Measurements from ENCODE around the gene AKAP8L. TPM values are rescaled to one million over a fixed set of nuclear protein-coding genes. Genes with fewer than 3 reads are reported as not detected.

Gene AKAP8L
- total and polyA plus RNA-seq, 8 donors: 32.7 to 239 (median 52.6) TPM

DNA sequence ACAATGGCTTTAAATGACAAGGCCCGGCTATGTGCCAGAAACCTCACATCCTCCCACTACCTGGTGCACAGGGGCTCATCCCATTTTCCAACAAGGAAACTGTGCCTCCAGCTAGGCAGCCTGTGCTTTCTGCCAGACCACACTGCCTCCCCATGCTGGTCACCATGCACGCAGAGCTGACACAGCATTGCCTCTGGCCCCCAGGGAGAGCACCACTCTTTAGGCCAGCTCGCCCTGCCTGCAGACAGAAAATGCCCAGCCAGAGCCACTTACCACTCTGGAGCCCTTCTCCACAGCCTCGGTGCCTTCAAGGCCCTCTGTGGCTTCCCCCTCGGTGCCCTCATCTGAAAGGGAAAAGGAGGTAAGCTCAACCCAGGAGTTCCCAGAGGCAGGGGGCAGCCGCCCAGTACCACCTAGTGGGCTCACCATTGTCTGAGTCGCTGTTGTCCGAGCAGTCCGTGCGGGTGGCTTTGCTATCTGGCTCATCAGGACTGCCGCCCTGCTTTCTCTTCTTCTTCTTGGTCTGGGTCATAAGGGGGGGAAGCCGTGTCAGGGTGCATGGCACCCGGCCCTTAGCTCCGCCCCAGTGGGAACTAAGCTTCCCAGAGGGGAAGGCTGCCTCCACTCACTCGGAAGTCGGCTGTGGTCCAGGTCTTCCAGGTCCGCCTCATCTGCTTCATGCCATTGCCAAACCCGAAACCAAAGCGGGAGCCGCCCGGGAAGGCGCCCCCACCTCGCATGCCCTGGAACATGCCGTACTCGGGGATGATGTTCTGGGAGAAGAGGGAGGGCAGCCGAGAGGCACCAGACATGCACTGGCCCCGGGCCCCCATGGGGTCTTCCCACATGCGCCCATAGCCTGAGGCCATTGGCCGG, 18.0 kb downstream of the AKAP8L start:
- TF ChIP-seq, protein P1, sequence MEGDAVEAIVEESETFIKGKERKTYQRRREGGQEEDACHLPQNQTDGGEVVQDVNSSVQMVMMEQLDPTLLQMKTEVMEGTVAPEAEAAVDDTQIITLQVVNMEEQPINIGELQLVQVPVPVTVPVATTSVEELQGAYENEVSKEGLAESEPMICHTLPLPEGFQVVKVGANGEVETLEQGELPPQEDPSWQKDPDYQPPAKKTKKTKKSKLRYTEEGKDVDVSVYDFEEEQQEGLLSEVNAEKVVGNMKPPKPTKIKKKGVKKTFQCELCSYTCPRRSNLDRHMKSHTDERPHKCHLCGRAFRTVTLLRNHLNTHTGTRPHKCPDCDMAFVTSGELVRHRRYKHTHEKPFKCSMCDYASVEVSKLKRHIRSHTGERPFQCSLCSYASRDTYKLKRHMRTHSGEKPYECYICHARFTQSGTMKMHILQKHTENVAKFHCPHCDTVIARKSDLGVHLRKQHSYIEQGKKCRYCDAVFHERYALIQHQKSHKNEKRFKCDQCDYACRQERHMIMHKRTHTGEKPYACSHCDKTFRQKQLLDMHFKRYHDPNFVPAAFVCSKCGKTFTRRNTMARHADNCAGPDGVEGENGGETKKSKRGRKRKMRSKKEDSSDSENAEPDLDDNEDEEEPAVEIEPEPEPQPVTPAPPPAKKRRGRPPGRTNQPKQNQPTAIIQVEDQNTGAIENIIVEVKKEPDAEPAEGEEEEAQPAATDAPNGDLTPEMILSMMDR (IDR thresholded peaks at IDR 0.05): no peak
- no peak overlapping the region for H3K27ac ChIP-seq
- no peaks in the 10 kb centered on the region for H3K27me3 ChIP-seq
- FAIRE-seq (no peak), DNase-seq (peak in 1 of 6 donors; percentile 26), ATAC-seq (no peak)
- intact Hi-C loops (cut with DNase I): no loop called here
- peaks cover 4 to 51% (median 42%) of the 10 kb centered on the region in 3 donors for H3K36me3 ChIP-seq
- H3K9me3 ChIP-seq: no peaks in the 10 kb centered on the region
- no peak overlapping the region for H3K4me3 ChIP-seq
- peaks cover 0 to 6% (median 5%) of the 10 kb centered on the region in 3 donors for H3K4me1 ChIP-seq
- WGBS, 2 donors: 88 to 90% methylated on average over 25 to 29 of the region's 29 CpGs

DNA sequence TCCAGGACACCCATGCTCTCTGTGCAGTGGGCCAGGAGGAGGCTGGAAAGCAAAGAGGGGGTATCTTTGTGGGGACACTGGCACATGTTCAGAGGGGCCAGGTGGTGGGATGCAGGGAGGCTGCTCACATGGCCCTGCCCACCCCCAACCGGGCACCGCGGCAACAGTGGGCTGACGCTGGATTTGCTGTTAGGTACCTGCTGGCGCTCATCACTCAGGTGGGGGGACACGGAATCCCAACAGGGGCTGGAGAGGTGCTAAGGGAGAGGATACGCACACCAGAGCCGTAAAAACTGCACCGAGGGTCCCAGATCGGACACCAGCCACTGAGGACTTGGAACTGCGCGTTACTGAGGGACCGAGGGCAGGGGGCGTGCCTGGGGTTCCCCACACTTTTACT, 19.2 kb downstream of the AKAP8L start:
- no peak for FAIRE-seq
- 95 to 97% methylated on average over 14 of the region's 14 CpGs for WGBS, 2 donors

DNA sequence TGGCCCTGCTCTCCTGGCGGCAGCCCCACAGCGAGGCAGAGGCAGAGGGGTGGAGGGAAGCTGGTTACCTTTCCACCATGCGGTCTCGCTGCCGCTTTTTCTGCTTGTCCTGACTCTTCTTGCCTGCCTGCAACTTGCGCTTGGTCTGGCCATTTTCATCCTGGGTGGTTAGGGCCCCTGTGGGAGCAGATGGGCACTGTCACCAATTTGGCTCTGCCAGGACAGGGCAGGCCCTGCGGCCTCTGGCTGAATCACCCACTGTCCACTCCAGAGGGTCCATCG, 19.6 kb downstream of the AKAP8L start:
- Histone ChIP-seq H3K9me3 (no peaks in the 10 kb centered on the region), H3K36me3 (peaks cover 8 to 51% (median 42%) of the 10 kb centered on the region in 3 donors), H3K4me3 (no peak overlapping the region), H3K4me1 (no peaks in the 10 kb centered on the region), H3K27ac (no peak overlapping the region), H3K27me3 (no peaks in the 10 kb centered on the region)
- ATAC-seq (no peak), DNase-seq (no peak), FAIRE-seq (no peak)
- TF ChIP-seq, protein P1 (IDR thresholded peaks at IDR 0.05): no peak
- WGBS, 2 donors: 88 to 95% methylated on average over 7 to 8 of the region's 8 CpGs
- intact Hi-C loops (cut with DNase I): no loop called here

More for the DNA sequence above, 19.2 kb downstream of the AKAP8L start:
- ATAC-seq (no peak), DNase-seq (no peak)
- Histone ChIP-seq H3K4me3 (no peak overlapping the region), H3K27me3 (no peaks in the 10 kb centered on the region), H3K36me3 (peaks cover 8 to 51% (median 42%) of the 10 kb centered on the region in 3 donors), H3K27ac (no peak overlapping the region), H3K4me1 (peaks cover 0 to 3% (median under 1%) of the 10 kb centered on the region in 3 donors), H3K9me3 (no peaks in the 10 kb centered on the region)
- TF ChIP-seq, protein P1 (IDR thresholded peaks at IDR 0.05): no peak
- intact Hi-C loops (cut with DNase I): no loop called here

DNA sequence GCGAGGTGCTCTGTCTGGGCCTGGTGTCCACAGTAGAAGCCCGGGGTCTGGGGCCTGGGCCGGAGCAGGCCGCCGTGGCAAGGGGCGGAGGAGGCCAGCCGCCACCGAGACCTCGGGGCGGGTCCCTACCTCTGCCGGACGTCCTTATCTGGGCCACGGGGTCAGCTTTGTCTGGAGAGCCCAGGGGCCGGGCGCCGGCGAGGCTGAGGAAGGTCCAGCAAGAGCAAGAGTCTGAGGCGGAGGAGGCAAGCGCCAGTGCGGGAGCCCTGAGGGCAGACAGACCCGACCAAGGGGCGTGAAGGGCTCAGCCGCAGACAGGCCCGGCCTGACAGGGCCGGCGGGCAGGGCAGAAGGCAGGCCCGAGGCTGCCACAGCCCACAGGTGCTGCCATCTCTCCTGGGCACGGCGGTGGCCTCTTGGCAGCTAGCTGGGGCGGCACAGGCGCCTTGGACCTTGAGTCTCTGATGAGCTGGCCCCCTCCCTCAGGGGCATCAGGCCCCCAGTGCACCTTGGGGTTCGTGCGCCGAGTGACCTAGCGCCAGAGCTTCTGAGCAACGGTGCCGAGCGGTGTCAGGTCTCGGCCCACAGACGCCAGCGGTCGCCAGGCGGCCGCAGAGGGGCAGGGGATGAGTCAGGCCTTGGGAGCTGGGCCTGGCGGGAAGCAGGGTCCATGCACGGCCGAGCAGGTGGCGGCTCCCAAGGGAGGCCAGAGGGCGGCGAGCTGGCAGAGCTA, 20.1 kb downstream of the AKAP8L start:
- no peaks in the 10 kb centered on the region for H3K9me3 ChIP-seq
- TF ChIP-seq, protein P1 (IDR thresholded peaks at IDR 0.05): no peak
- no peak overlapping the region for H3K4me3 ChIP-seq
- WGBS, 2 donors: 89 to 92% methylated on average over 49 to 50 of the region's 50 CpGs
- FAIRE-seq: no peak
- no peaks in the 10 kb centered on the region for H3K4me1 ChIP-seq
- no peaks in the 10 kb centered on the region for H3K27me3 ChIP-seq
- peaks cover 8 to 51% (median 42%) of the 10 kb centered on the region in 3 donors for H3K36me3 ChIP-seq
- H3K27ac ChIP-seq: no peak overlapping the region
- intact Hi-C loops (cut with DNase I): no loop called here
- ATAC-seq: peak in 3 of 4 donors; percentile 9 to 21 (median 17)
- peak in 1 of 6 donors; percentile 73 for DNase-seq
